LNCAP (cell line): ENCODE results near the gene FOSB.

Source experiments
- CTCF ChIP-seq: fragments of 450-650 bp; IDR thresholded peaks from 2 replicates; pipeline ENCODE4 v1.5.1; 2017; ENCODE audit warnings: mild to moderate bottlenecking

FOSB gene

DNA sequence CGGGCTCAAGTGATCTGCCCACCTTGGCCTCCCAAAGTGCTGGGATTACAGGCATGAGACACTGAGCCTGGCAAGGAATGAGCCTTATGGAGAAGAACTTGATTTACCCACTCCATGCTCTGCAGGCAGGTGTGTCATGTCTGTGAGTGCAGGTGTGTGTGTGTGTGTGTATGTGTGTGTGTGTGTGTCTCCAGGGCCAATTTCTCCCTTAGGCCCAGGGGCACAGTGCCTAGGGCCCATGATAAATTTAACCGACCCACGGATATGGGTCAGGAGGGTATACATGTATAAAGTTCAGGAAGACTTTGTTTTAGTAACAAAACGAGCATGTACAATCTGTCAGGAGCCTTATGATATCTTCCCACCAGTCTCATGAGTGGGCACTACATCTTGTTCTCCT, 4.6 kb upstream of the FOSB start:
- no peak for TF ChIP-seq CTCF

DNA sequence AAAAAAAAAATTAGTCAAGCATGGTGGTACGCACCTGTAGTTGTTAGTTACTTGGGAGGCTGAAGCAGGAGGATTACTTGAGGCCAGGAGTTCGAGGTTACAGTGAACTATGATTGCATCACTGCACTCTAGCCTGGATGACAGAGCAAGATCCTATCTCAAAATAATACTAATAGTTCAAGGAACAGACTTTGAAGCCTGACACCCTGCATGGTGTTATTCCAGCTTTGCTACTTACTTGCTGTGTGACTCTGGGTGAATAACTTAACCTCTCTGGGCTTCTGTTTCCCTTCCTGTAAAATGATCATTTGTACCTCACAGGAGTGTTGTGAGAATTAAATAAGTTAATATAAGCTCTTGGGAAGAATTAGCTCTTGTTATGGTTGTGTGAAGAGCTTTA, 3.5 kb upstream of the FOSB start:
- TF ChIP-seq CTCF, result no peak

DNA sequence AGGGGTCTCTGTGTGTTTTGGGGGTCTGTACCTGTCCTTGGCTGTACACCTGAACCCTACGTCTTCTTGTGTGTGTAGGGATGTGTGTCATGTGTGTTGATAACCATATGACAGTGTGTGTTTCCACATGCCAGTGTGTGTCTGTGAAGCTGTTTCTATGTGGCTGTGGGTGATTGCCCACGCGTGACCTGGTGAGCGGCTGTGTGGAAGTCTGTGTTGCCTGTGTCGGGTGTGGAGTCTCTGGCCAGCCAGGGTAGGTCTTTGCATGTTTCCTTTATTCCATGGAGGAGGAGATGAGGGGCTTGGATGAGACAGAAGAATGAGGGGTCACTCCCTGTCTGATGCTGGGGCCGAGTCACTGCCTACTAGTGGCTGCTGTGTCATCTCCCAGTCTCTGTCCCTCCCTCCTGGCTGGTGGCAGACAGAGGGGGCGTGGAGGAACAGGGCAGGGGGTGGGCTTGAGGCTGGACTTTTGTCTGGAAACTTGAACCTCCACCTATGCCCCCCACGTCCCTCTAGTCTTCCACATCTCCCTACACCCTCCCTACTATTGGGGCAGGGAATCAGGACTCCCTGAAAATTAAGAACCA, 2.8 kb upstream of the FOSB start:
- no peak for TF ChIP-seq CTCF

DNA sequence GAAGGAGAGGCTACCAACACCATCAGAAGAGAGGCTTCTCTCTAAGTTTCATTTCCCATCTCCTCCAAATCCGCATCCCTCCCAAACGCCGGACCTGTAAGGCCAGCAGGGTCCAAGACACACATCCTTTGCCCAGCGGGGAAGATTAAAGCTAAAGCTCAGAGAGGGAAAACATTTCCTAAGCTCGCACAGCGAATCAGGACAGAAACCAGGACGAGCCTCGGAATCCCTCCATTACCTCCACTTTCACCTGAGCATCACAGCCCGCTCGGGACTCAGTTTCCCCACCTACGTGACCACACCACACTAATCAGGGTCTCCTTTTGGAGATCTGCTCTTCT, 711 bp upstream of the FOSB start:
- no peak for TF ChIP-seq CTCF

DNA sequence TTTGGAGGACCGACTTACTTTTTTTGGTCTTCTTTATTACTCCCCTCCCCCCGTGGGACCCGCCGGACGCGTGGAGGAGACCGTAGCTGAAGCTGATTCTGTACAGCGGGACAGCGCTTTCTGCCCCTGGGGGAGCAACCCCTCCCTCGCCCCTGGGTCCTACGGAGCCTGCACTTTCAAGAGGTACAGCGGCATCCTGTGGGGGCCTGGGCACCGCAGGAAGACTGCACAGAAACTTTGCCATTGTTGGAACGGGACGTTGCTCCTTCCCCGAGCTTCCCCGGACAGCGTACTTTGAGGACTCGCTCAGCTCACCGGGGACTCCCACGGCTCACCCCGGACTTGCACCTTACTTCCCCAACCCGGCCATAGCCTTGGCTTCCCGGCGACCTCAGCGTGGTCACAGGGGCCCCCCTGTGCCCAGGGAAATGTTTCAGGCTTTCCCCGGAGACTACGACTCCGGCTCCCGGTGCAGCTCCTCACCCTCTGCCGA, 409 bp downstream of the FOSB start:
- TF ChIP-seq CTCF, result no peak

GRCh38 chr19:45468803-45469131, 971 bp downstream of the FOSB start:
- TF ChIP-seq CTCF, result no peak

GRCh38 chr19:45469132-45469944, 1.5 kb downstream of the FOSB start:
- TF ChIP-seq CTCF, result no peak
